Measurements from ENCODE around the gene CYP24A1. TPM values are rescaled to one million over a fixed set of nuclear protein-coding genes. Genes with fewer than 3 reads are reported as not detected.

CYP24A1 gene
- total and polyA plus RNA-seq, 2 of the 13 experiments (the other 11 are each of a cell fraction or from before 2014, with no cell fraction given): 9.4 to 32.7 TPM

DNA sequence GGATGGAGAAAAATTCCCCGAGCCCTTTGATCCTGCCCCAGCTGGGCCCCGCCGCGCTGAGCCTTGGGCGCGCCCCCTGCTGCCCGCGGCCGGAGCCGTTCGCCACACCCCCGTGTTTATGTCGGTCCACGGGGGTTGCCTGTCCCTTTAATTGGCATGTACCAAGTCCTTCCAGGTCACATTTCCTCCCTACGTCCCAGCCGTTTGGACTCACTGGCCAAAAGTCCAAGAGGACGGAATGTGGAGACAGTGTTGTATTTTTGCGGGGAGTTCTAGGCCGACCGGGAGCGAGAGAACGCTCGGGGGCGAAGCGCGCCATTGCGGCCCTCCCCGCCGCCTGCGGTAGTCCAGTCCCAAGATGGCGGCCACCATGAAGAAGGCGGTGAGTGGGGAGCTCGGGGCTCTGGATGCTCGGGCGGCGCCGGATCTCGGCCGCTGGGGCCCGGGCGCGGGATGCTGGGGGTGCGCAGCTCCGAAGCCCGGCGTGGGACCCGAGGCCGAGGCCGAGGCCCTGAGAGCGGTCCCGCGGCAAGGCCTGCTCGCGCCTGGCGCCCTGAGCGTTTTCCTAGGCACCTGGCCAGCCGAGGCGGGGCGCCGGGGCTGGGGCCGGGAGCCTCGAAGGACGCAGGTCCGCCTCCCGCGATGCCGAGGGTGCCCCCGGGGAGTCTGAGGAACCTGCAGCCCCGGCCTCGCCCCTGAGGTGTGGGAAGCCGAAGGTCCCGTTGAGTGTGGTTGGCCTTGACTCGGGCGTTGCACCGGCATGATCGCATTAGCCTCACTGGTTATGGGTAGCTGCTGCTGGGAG lies 34.2 kb upstream of the CYP24A1 start, which contains the start of gene PFDN4 (continued):
- TF ChIP-seq SRSF1 (optimal IDR thresholded peaks at IDR 0.05; ENCODE audit: low read depth, low read length) (no peak), ZNF567 (CRISPR knock-in tag; IDR thresholded peaks at IDR 0.05; ENCODE audit: borderline replicate concordance) (0 out of 2 replicates have a peak, but pooled peaks have one; percentile 69), ZNF441 (CRISPR knock-in tag; IDR thresholded peaks at IDR 0.05; ENCODE audit: borderline replicate concordance) (peak; percentile 63; the same call in 1 of the 2 replicates), ZBTB4 (CRISPR knock-in tag; IDR thresholded peaks at IDR 0.05; ENCODE audit: borderline replicate concordance) (no peak), ZNF740 (CRISPR knock-in tag; IDR thresholded peaks at IDR 0.05) (no peak; the same call in 1 of the 2 replicates), SIX4 (CRISPR knock-in tag; IDR thresholded peaks at IDR 0.05) (peak; percentile 70), ZFX (CRISPR knock-in tag; IDR thresholded peaks at IDR 0.05; ENCODE audit: low read depth) (peak; percentile 99), SRF (IDR thresholded peaks at IDR 0.05; ENCODE audit: low read depth, low read length) (no peak), MXD3 (CRISPR knock-in tag; IDR thresholded peaks at IDR 0.05) (peak; percentile 95), FOXA1 (IDR thresholded peaks at IDR 0.05) (no peak), FOXA1 (CRISPR knock-in tag; IDR thresholded peaks at IDR 0.05) (peak; percentile 78), POLR2G (IDR thresholded peaks at IDR 0.05; ENCODE audit: low read depth, low read length) (peak; percentile 96), ZNF329 (CRISPR knock-in tag; IDR thresholded peaks at IDR 0.05; ENCODE audit: low read depth) (no peak), ZFP1 (CRISPR knock-in tag; IDR thresholded peaks at IDR 0.05) (peak; percentile 64), SP2 (CRISPR knock-in tag; IDR thresholded peaks at IDR 0.05) (no peak; the same call in 1 of the 2 replicates), HOXA7 (CRISPR knock-in tag; IDR thresholded peaks at IDR 0.05) (peak; percentile 87; the same call in 1 of the 2 replicates), EZH2 (conservative IDR thresholded peaks at IDR 0.05; ENCODE audit: low read depth, low read length) (no peak), NFATC3 (CRISPR knock-in tag; IDR thresholded peaks at IDR 0.05) (peak; percentile 82; the same call in 1 of the 2 replicates)
- TF ChIP-seq, protein P1, sequence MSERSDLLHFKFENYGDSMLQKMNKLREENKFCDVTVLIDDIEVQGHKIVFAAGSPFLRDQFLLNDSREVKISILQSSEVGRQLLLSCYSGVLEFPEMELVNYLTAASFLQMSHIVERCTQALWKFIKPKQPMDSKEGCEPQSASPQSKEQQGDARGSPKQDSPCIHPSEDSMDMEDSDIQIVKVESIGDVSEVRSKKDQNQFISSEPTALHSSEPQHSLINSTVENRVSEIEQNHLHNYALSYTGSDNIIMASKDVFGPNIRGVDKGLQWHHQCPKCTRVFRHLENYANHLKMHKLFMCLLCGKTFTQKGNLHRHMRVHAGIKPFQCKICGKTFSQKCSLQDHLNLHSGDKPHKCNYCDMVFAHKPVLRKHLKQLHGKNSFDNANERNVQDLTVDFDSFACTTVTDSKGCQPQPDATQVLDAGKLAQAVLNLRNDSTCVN (CRISPR knock-in tag; IDR thresholded peaks at IDR 0.05; ENCODE audit: borderline replicate concordance): 0 out of 2 replicates have a peak, but pooled peaks have one; percentile 38
- TF ChIP-seq, protein P2, sequence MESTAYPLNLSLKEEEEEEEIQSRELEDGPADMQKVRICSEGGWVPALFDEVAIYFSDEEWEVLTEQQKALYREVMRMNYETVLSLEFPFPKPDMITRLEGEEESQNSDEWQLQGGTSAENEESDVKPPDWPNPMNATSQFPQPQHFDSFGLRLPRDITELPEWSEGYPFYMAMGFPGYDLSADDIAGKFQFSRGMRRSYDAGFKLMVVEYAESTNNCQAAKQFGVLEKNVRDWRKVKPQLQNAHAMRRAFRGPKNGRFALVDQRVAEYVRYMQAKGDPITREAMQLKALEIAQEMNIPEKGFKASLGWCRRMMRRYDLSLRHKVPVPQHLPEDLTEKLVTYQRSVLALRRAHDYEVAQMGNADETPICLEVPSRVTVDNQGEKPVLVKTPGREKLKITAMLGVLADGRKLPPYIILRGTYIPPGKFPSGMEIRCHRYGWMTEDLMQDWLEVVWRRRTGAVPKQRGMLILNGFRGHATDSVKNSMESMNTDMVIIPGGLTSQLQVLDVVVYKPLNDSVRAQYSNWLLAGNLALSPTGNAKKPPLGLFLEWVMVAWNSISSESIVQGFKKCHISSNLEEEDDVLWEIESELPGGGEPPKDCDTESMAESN (CRISPR knock-in tag; conservative IDR thresholded peaks at IDR 0.05): peak; percentile 93
